NOMO-1 (cell line): Measurements from ENCODE around the gene PGAM4.
"Not testable (repeated sequence)": the region's sequence is repeated elsewhere in the genome, so short reads cannot be mapped to it uniquely, and the experiment has no call there.

Source experiments
- DNase-seq, 2 experiments: peaks; one replicate each; lab custom pipeline; 2025; ENCODE audit not compliant: unreplicated experiment in 2 of 2; lab: John Stamatoyannopoulos, UW

PGAM4 gene

DNA sequence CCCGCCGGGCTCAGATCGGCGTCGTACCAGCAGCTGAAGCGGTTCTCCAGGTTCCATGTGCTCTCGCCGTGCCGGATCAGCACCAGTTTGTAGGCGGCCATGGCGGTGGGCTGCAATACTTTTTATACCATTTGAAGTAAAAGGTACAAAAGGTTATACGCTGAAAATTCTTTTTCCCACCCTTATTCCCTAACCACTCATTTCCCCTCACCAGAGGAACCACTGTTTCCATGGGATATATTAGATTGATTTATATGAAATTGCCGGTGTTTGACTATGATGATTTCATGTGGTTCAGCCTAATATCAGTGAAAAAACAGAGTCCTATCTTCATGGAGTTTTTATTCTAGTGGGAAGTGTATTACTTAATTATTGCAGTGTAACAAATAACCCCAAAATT, at the start of gene PGAM4:
Gene PGAM4, minus strand, starts transcription at position 101 of the 400 bp plus-strand sequence. Its CDS starts 0 bp downstream, at position 101.
- DNase-seq: no peak

DNA sequence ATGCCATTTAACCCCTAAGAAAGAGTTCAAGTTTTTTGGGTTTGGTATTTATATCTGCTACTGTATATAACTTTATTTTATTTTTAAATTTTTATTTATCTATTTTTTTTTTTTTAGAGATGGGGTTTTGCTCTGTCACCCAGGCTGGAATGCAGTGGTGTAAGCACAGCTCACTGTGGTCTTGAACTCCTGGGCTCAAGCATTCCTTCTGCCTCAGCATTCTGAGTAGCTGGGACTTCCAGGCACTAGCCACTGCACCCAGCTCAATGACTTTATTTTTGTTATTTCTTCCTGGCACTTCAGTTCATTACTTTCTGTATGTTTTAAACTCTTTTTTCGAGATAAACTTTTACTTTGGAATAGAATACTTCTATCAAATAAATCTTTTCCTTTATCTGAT, 42.4 kb upstream of the PGAM4 start:
- DNase-seq: no peak

DNA sequence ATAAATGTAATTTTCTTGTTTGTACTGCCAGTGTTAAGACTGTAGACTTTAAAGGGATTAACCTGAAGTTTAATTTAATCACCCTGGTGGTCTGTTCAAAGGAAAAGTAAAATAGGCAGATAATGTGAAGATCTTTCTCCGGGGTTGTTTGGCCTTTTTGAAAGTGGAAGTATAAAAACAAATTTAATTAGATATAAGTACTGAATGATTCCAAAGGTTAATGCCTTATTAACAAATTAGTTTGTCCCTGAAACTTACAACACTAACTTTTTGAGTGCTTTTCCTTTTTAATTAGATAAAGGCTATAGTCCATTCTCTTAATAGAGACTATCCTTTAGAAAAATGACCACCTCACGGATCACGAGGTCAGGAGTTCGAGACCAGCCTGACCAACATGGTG, 10.4 kb upstream of the PGAM4 start:
- DNase-seq: no peak

GRCh38 chrX:77977518-77977917, 8.1 kb upstream of the PGAM4 start:
- DNase-seq: no peak

DNA sequence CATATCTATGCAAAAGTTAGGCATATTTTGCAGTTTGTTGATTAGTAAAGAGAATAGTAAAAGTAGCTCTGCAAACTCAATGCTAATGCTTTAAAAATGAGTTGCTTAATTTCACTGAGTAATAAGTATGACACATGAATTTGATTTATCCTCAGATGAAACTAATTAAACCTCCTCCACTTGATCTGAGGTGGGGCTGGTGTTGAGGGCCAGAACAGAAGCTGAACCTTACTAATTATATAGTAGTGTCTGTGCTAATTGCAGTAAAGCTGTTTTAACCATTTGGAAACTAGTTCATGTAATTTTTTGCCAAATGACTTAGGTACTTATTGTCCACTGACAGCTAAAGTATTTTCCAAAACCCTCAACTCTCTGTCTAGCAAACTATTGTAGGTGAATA, 7.7 kb upstream of the PGAM4 start:
- no peak for DNase-seq

DNA sequence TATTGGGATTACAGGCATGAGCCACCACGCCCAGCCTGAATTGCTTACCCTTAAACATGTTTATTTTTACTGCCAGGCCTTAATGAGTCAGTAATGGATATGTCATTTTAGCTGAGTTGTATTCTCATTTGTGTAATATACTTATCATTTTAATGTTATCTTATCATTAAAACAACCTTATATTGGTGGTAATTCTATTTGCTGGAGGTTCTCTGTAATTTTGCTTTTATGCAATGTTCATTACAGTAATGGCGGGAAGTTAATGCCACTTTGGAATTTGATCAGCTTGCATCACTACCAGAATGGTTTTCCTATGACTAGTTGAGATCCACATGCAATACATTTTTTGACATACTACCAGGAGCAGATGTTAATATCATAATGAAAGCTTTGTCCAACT, 6.3 kb upstream of the PGAM4 start:
- no peak for DNase-seq

- no peak for DNase-seq
These were observed 1.8 kb downstream of the PGAM4 start for GRCh38 chrX:77967631-77968030.

- DNase-seq: no peak
These were observed 3.1 kb downstream of the PGAM4 start for GRCh38 chrX:77966361-77966760.

DNA sequence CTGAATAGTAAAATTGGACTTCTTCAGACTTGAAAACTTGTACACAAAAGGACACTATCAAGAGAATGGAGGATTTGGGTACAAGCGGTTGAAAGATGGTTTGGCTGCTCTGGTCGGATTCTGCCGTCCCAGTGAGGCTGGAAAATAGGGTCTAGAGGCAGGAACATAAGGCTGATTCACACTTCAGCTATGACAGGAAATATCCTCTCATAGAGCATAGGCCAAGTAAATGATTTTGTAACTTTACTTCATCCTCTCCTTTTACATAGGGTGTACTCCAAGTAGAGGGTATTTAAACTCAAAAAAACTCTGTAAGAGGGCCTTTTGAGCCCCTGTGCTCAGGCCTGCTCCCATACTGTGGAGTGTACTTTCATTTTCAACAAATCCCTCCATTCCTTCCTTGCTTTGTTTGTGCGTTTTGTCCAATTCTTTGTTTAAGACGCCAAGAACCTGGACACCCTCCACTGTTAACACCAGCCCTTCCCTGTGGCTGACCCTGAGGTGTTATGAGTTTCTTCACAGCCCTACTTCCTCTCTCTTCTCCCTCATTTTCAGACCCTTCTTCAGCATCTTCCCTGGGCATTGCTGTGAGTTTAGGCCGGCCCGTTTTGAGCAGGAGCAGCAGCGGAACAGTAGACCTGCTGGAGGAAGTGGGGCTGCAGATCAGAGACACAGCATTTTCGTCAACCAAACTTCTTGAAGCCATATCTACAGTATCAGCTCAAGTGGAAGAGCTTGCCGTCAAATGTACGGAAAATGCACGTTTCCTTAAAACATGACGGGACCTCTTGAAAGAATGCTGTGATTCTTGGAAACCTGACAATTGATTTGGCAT, 7.2 kb downstream of the PGAM4 start:
- no peak for DNase-seq

DNA sequence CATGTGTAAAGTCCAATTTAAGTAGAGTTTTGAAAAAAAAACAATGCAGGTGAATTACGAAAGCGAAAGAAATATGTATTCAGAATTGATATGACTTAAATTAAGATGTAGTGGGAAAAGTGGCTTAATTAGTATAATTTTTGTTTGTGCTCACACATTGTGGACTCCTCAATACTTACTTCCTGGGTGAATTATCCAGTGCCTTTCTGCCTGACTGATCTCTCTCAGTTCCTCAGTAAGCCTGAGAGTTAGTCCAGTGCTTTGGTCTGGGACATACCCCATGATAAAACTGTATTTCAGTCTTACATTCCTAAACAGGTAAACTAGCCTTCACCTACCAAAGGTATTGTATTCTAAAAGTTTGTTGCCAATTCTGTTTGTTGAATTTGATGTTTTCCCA, 8.4 kb downstream of the PGAM4 start:
- no peak for DNase-seq

- DNase-seq: no peak
These were observed 8.9 kb downstream of the PGAM4 start for GRCh38 chrX:77960567-77960966.

GRCh38 chrX:77953708-77954107, 15.7 kb downstream of the PGAM4 start:
- no peak for DNase-seq

GRCh38 chrX:77953302-77953701, 16.1 kb downstream of the PGAM4 start:
- peak in 1 of 2 experiments; percentile 38 for DNase-seq

DNA sequence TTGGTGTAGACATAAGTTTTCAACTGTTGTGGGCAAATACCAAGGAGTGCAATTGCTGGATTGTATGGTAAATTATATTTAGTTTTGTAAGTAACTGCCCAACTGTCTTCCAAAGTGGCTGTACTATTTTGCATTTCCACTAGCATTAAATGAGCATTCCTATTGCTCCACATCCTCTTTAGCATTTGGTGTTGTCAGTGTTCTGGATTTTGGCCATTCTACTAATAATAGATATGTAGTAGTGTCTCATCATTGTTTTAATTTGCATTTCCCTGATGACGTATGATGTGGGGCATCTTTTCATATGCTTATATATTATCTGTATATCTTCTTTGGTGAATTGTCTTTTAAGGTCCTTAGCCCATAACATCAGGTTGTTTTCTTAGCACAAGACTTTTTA, 17.3 kb downstream of the PGAM4 start:
- DNase-seq: no peak

DNA sequence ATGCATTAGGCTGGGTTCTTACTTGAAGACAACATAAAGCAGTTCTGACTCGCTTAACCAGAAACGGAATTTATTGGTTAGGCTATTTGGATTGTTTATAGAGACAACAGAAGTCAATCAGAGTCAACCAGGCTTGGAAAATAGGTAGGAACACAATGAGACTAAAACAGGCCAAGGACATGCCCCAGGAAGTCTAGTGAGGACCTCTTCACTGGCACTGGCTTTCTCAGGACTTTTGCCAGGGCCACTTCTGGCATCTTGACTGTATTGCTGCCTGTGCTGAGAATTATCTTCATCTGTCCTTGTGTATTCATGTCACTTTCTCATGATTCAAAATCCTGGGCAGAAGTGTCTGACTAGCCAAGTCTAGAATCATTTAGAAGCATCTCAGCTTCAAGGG, 19.6 kb downstream of the PGAM4 start:
- no peak for DNase-seq

- DNase-seq: no peak
These were observed 22.9 kb downstream of the PGAM4 start for GRCh38 chrX:77946571-77946970.

- peak in 1 of 2 experiments; percentile 20 for DNase-seq
These were observed 23.4 kb downstream of the PGAM4 start for GRCh38 chrX:77945910-77946545.

DNA sequence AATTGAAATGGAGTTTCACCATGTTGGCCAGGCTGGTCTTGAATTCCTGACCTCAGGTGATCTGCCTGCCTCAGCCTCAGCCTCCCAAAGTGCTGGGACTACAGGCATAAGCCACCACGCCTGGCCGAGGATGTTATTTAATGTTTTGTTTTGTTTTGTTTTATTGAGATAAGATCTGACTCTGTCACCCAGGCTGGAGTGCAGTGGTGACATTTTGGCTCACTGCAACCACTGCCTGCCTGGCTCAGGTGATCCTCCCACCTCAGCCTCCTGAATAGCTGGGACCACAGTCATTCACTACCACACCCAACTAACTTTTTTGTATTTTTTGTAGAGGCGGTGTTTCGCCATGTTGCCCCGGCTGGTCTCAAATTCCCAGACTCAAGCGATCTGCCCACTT, 24.4 kb downstream of the PGAM4 start:
- not testable (repeated sequence) for DNase-seq

GRCh38 chrX:77938083-77938680, 31.3 kb downstream of the PGAM4 start:
- DNase-seq: peak in 1 of 2 experiments; percentile 29

DNA sequence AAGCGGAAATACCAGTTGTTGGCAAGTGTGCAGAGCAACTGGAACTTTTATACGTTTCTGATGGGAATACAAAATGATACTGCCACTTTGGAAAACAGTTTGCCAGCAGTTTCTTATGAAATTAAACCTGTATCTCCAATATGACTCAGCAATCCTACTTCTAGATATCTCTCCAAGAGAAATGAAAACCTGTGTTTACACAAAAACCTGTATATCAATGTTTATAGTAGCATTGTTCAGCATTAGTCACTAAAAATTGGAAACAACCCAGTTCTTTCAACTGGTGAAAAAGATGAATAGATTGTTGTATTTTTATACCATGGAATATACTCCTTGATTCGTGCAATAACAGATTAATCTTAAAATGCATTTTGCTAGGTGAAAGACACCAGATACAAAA, 32.1 kb downstream of the PGAM4 start:
- DNase-seq: no peak

GRCh38 chrX:77936299-77936698, 33.1 kb downstream of the PGAM4 start:
- DNase-seq: no peak

GRCh38 chrX:77935886-77936285, 33.6 kb downstream of the PGAM4 start:
- DNase-seq: peak in 1 of 2 experiments; percentile 12
